Panc1 (cell line): ENCODE results near the gene GALNT1. TPM values are rescaled to one million over a fixed set of nuclear protein-coding genes. Genes with fewer than 3 reads are reported as not detected.

Experiments used
- ATAC-seq: fragments of 200-7000 bp; cut with Tn5 transposase; 2 replicates; pipeline ENCODE4 v1.9.1; 2020; ENCODE audit warnings: mild to moderate bottlenecking, moderate library complexity
- BruUV-seq: library from RNA; stranded (reverse); fragments of 400-500 nt; replicated peaks from 2 replicates; lab custom pipeline; 2021; lab: Mats Ljungman, UMichigan
- CTCF ChIA-PET: fragments of 300-600 bp; sonication (Branson Sonifier 250); formaldehyde crosslinking; loops from one replicate; lab custom pipeline; 2022; ENCODE audit warnings: antibody characterized with exemption; lab: Charles Lee
- POLR2A ChIA-PET: fragments of 300-600 bp; sonication (Branson Sonifier 250); formaldehyde crosslinking; loops from one replicate; lab custom pipeline; 2022; ENCODE audit warnings: antibody characterized with exemption; lab: Charles Lee
- DNase-seq: peaks from one replicate; pipeline ENCODE4 v3.0.0-alpha.2; 2010; ENCODE audit warnings: low read depth, low spot score
- H3K27ac ChIP-seq: 2 replicates; pipeline ENCODE4 v1.5.1; 2011; ENCODE audit warnings: mild to moderate bottlenecking, low read length, inconsistent platforms
- H3K27me3 ChIP-seq: fragments of 200-500 bp; sonication (Bioruptor generic); 2 replicates; pipeline ENCODE4 v1.6.0; 2014; ENCODE audit warnings: low read length, inconsistent platforms; ENCODE audit not compliant: control insufficient read depth, insufficient read depth
- H3K36me3 ChIP-seq: fragments of 200-500 bp; sonication (Bioruptor generic); 2 replicates; pipeline ENCODE4 v1.5.1; 2014; ENCODE audit warnings: inconsistent platforms, mild to moderate bottlenecking, low read length, moderate library complexity; ENCODE audit not compliant: control insufficient read depth, insufficient read depth
- H3K4me1 ChIP-seq: 2 replicates; pipeline ENCODE4 v1.5.1; 2011; ENCODE audit warnings: inconsistent platforms, mild to moderate bottlenecking, low read length, moderate library complexity; ENCODE audit not compliant: control insufficient read depth, insufficient read depth
- H3K4me3 ChIP-seq, 2 experiments: 2 replicates each; pipeline ENCODE4 v1.5.1; 2011 to 2012; ENCODE audit warnings: low read depth in 2 of 2, low read length in 2 of 2, mild to moderate bottlenecking in 2 of 2, inconsistent platforms in 1 of 2, moderate library complexity in 1 of 2
- H3K9me3 ChIP-seq: fragments of 200-500 bp; sonication (Bioruptor generic); 2 replicates; pipeline ENCODE4 v1.5.1; 2014; ENCODE audit warnings: low read depth, mild to moderate bottlenecking, inconsistent platforms, low read length, moderate library complexity; ENCODE audit not compliant: control insufficient read depth, insufficient read depth
- POLR2AphosphoS5 ChIP-seq: IDR thresholded peaks from 2 replicates; pipeline ENCODE4 v1.6.1; 2012; ENCODE audit warnings: mild to moderate bottlenecking, low read depth, low read length, moderate library complexity
- SIN3A ChIP-seq: IDR thresholded peaks from 2 replicates; pipeline ENCODE4 v1.6.1; 2012; ENCODE audit warnings: low read depth, mild to moderate bottlenecking, low read length, moderate library complexity, borderline replicate concordance; ENCODE audit not compliant: insufficient read depth
- TCF7L2 ChIP-seq: IDR thresholded peaks from 2 replicates; pipeline ENCODE4 v1.6.1; 2011; ENCODE audit warnings: mild to moderate bottlenecking, low read depth, low read length, inconsistent platforms
- in situ Hi-C: cut with HindIII; loops from 2 replicates; pipeline ENCODE4 v1.10.0; 2016; ENCODE audit warnings: low sequenced_read_pairs, low pct_unique_long_range_greater_than_20kb
- intact Hi-C: fragments of 100-400 bp; cut with micrococcal nuclease; formaldehyde crosslinking; loops from one replicate; pipeline ENCODE4 v1.10.0; 2022; ENCODE audit not compliant: unreplicated experiment
- total RNA-seq: library from RNA; stranded (reverse); gene quantifications from one replicate; pipeline ENCODE4 v1.2.1, GENCODE V29; 2021; ENCODE audit not compliant: unreplicated experiment
- TF ChIP-seq, protein P1 (sequence below), 2 experiments: IDR thresholded peaks; 2 replicates each; pipeline ENCODE4 v1.6.1; 2011 to 2012; ENCODE audit warnings: low read depth in 2 of 2, control low read depth in 1 of 2, low read length in 1 of 2, mild to moderate bottlenecking in 1 of 2, moderate library complexity in 1 of 2; ENCODE audit not compliant: insufficient read depth in 1 of 2
- TF ChIP-seq, protein P2 (sequence below): fragments of 450-650 bp; IDR thresholded peaks from 2 replicates; pipeline ENCODE4 v1.5.1; 2017; ENCODE audit warnings: mild to moderate bottlenecking

GALNT1 gene
- total RNA-seq, 1 experiment from 2014 or later, result 147 TPM

DNA sequence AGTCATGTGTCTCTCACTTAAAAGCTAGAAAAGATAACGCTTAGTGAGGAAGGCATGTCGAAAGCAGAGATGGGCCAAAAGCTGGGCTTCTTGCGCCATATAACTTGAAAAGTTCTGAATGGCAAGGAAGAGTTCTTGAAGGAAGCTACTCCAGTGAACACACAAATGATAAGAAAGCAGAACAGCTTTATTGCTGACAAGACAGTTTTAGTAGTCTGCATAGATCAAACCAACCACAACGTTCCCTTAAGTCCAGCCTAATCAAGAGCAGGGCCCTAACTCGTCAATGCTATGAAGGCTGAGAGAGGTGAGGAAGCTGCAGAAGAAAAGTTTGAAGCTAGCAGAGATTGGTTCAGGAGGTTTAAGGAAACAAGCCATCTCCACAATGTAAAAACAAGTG, 55.7 kb downstream of the GALNT1 start:
- BruUV-seq, result no TSS peak
- H3K9me3 ChIP-seq, result no peaks in the 10 kb centered on the region
- DNase-seq (no peak), ATAC-seq (no peak)
- H3K36me3 ChIP-seq, result no peaks in the 10 kb centered on the region
- no peak overlapping the region for H3K4me3 ChIP-seq
- no peaks in the 10 kb centered on the region for H3K27me3 ChIP-seq
- H3K27ac ChIP-seq, result no peak overlapping the region
- intact Hi-C loops (no loop called here), in situ Hi-C loops (no loop called here)
- TF ChIP-seq, protein P1, sequence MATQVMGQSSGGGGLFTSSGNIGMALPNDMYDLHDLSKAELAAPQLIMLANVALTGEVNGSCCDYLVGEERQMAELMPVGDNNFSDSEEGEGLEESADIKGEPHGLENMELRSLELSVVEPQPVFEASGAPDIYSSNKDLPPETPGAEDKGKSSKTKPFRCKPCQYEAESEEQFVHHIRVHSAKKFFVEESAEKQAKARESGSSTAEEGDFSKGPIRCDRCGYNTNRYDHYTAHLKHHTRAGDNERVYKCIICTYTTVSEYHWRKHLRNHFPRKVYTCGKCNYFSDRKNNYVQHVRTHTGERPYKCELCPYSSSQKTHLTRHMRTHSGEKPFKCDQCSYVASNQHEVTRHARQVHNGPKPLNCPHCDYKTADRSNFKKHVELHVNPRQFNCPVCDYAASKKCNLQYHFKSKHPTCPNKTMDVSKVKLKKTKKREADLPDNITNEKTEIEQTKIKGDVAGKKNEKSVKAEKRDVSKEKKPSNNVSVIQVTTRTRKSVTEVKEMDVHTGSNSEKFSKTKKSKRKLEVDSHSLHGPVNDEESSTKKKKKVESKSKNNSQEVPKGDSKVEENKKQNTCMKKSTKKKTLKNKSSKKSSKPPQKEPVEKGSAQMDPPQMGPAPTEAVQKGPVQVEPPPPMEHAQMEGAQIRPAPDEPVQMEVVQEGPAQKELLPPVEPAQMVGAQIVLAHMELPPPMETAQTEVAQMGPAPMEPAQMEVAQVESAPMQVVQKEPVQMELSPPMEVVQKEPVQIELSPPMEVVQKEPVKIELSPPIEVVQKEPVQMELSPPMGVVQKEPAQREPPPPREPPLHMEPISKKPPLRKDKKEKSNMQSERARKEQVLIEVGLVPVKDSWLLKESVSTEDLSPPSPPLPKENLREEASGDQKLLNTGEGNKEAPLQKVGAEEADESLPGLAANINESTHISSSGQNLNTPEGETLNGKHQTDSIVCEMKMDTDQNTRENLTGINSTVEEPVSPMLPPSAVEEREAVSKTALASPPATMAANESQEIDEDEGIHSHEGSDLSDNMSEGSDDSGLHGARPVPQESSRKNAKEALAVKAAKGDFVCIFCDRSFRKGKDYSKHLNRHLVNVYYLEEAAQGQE (IDR thresholded peaks at IDR 0.05; ENCODE audit: insufficient read depth in 1 of 2, low read depth in 2 of 2, low read length in 1 of 2), result no peak
- TF ChIP-seq SIN3A, result no peak
- no peak for TF ChIP-seq TCF7L2
- TF ChIP-seq POLR2AphosphoS5, result no peak
- TF ChIP-seq, protein P2, sequence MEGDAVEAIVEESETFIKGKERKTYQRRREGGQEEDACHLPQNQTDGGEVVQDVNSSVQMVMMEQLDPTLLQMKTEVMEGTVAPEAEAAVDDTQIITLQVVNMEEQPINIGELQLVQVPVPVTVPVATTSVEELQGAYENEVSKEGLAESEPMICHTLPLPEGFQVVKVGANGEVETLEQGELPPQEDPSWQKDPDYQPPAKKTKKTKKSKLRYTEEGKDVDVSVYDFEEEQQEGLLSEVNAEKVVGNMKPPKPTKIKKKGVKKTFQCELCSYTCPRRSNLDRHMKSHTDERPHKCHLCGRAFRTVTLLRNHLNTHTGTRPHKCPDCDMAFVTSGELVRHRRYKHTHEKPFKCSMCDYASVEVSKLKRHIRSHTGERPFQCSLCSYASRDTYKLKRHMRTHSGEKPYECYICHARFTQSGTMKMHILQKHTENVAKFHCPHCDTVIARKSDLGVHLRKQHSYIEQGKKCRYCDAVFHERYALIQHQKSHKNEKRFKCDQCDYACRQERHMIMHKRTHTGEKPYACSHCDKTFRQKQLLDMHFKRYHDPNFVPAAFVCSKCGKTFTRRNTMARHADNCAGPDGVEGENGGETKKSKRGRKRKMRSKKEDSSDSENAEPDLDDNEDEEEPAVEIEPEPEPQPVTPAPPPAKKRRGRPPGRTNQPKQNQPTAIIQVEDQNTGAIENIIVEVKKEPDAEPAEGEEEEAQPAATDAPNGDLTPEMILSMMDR, result no peak
- POLR2A ChIA-PET, result interaction anchor here (0.6 kb wide), 1 partner anchor 397 kb away, joined by 11 read pairs; the partner anchor contains the start of gene ZNF397
- peaks cover 16% of the 10 kb centered on the region for H3K4me1 ChIP-seq
- CTCF ChIA-PET, result no interaction called here

GRCh38 chr18:35639296-35639695, 57.8 kb downstream of the GALNT1 start:
- in situ Hi-C loops (no loop called here), intact Hi-C loops (no loop called here)
- DNase-seq (no peak), ATAC-seq (no peak)
- peaks cover 11% of the 10 kb centered on the region for H3K4me1 ChIP-seq
- no peaks in the 10 kb centered on the region for H3K9me3 ChIP-seq
- BruUV-seq, result no TSS peak
- no peaks in the 10 kb centered on the region for H3K36me3 ChIP-seq
- POLR2A ChIA-PET, result no interaction called here
- no peak overlapping the region for H3K27ac ChIP-seq
- H3K27me3 ChIP-seq, result no peaks in the 10 kb centered on the region
- TF ChIP-seq POLR2AphosphoS5 (no peak), SIN3A (no peak), TCF7L2 (no peak)
- TF ChIP-seq, protein P1 (IDR thresholded peaks at IDR 0.05; ENCODE audit: insufficient read depth in 1 of 2, low read depth in 2 of 2, low read length in 1 of 2), result no peak
- TF ChIP-seq, protein P2, result no peak
- H3K4me3 ChIP-seq, result no peak overlapping the region
- CTCF ChIA-PET, result no interaction called here
